H4 (cell line): ENCODE measurements around the gene RAB6A. TPM values are rescaled to one million over a fixed set of nuclear protein-coding genes. Genes with fewer than 3 reads are reported as not detected.

ENCODE experiments used
- total RNA-seq: library from RNA; depleted of rRNA; stranded (reverse); fragments of >200 nt; shearing (Covaris generic); gene quantifications from 2 replicates; pipeline ENCODE4 v1.2.3, GENCODE V29; 2014; rRNA removed

Gene RAB6A
- total RNA-seq, 1 experiment from 2014 or later, result 47.8 TPM

Other genes starting within 250 kb of the RAB6A start
- 8.9 and 14.6 TPM in 2 replicates for gene FAM168A, start 163.0 kb downstream of the RAB6A start, total RNA-seq
- 0.10 TPM in 1 of 2 replicates, not detected in the other for gene PLEKHB1, start 114.5 kb downstream of the RAB6A start, total RNA-seq
- gene MRPL48, start 26.8 kb upstream of the RAB6A start, total RNA-seq, result 46.7 and 167 TPM in 2 replicates
- 90.4 and 139 TPM in 2 replicates for gene COA4, start 115.8 kb upstream of the RAB6A start, total RNA-seq
- gene PAAF1, start 115.9 kb upstream of the RAB6A start, total RNA-seq, result 13.0 TPM in 2 replicates
- not detected in 2 replicates for gene DNAJB13, start 190.0 kb upstream of the RAB6A start, total RNA-seq
- 0.35 and 3.7 TPM in 2 replicates for gene UCP2, start 221.8 kb upstream of the RAB6A start, total RNA-seq
- gene UCP3, start 248.0 kb upstream of the RAB6A start, total RNA-seq, result not detected in 2 replicates